GM21528 (cell line): ENCODE results near the gene FBXL17.
"Not testable (repeated sequence)": the region's sequence is repeated elsewhere in the genome, so short reads cannot be mapped to it uniquely, and the experiment has no call there.

Experiments used
- ATAC-seq: cut with Tn5 transposase; IDR thresholded peaks from one replicate; pipeline ENCODE4 v1.9.1; 2021; ENCODE audit warnings: mild to moderate bottlenecking, moderate library complexity; ENCODE audit not compliant: unreplicated experiment, low FRiP score

Gene FBXL17

GRCh38 chr5:108315829-108316228 is 66.1 kb downstream of the FBXL17 start:
- no peak for ATAC-seq

- no peak for ATAC-seq
These were observed 69.6 kb downstream of the FBXL17 start for GRCh38 chr5:108312258-108312657.

- ATAC-seq = no peak
These were observed 70.2 kb downstream of the FBXL17 start for GRCh38 chr5:108311682-108312081.

- ATAC-seq = no peak
These were observed 78.3 kb downstream of the FBXL17 start for GRCh38 chr5:108303611-108304010.

GRCh38 chr5:108303086-108303485 is 78.8 kb downstream of the FBXL17 start:
- ATAC-seq = no peak

- no peak for ATAC-seq
These were observed 84.8 kb downstream of the FBXL17 start for GRCh38 chr5:108297042-108297601.

- no peak for ATAC-seq
These were observed 86.1 kb downstream of the FBXL17 start for GRCh38 chr5:108295578-108296368.

GRCh38 chr5:108280960-108281569 is 100.8 kb downstream of the FBXL17 start:
- no peak for ATAC-seq

GRCh38 chr5:108280248-108280647 is 101.7 kb downstream of the FBXL17 start:
- ATAC-seq = no peak

- no peak for ATAC-seq
These were observed 103.3 kb downstream of the FBXL17 start for GRCh38 chr5:108278285-108279240.

- no peak for ATAC-seq
These were observed 105.5 kb downstream of the FBXL17 start for GRCh38 chr5:108276187-108277050.

GRCh38 chr5:108274080-108274479 is 107.8 kb downstream of the FBXL17 start:
- ATAC-seq = not testable (repeated sequence)

- no peak for ATAC-seq
These were observed 110.8 kb downstream of the FBXL17 start for GRCh38 chr5:108271127-108271526.

GRCh38 chr5:108266242-108266641 is 115.7 kb downstream of the FBXL17 start:
- no peak for ATAC-seq

- ATAC-seq = no peak
These were observed 117.4 kb downstream of the FBXL17 start for GRCh38 chr5:108264533-108264932.

- no peak for ATAC-seq
These were observed 118.6 kb downstream of the FBXL17 start for GRCh38 chr5:108263338-108263737.

GRCh38 chr5:108260858-108261170 is 121.1 kb downstream of the FBXL17 start:
- no peak for ATAC-seq

GRCh38 chr5:108260117-108260857 is 121.6 kb downstream of the FBXL17 start:
- peak; percentile 93 for ATAC-seq

- no peak for ATAC-seq
These were observed 122.6 kb downstream of the FBXL17 start for GRCh38 chr5:108259306-108259705.
